DND-41 (cell line): ENCODE results near the gene RPGRIP1L.

Experiments
- ATAC-seq: fragments of 200-7000 bp; cut with Tn5 transposase; 3 replicates; pipeline ENCODE4 v1.9.1; 2021; ENCODE audit warnings: low read depth; ENCODE audit not compliant: insufficient read depth
- DNase-seq: peaks from one replicate; pipeline ENCODE4 v3.0.0-alpha.2; 2020
- H2AFZ ChIP-seq: 2 replicates; pipeline ENCODE4 v1.6.0; 2012; ENCODE audit warnings: low read depth, low read length
- H3K27ac ChIP-seq: 2 replicates; pipeline ENCODE4 v1.5.1; 2012; ENCODE audit warnings: low read length, inconsistent platforms
- H3K27me3 ChIP-seq: fragments of 200-600 bp; sonication (generic); 2 replicates; pipeline ENCODE4 v1.6.0; 2012; ENCODE audit warnings: low read length, mild to moderate bottlenecking, inconsistent platforms; ENCODE audit not compliant: insufficient read depth, poor library complexity
- H3K36me3 ChIP-seq: 2 replicates; pipeline ENCODE4 v1.5.1; 2012; ENCODE audit warnings: low read length, inconsistent platforms; ENCODE audit not compliant: insufficient read depth
- H3K4me1 ChIP-seq: 2 replicates; pipeline ENCODE4 v1.5.1; 2012; ENCODE audit warnings: mild to moderate bottlenecking, low read length; ENCODE audit not compliant: insufficient read depth
- H3K4me2 ChIP-seq: 2 replicates; pipeline ENCODE4 v1.6.0; 2012; ENCODE audit warnings: mild to moderate bottlenecking, moderate library complexity, low read length, inconsistent platforms; ENCODE audit not compliant: insufficient read depth
- H3K4me3 ChIP-seq, 2 experiments: fragments of 200-600 bp in 1 of 2; shearing (Covaris generic) in 1 of 2; 2 replicates each; pipeline ENCODE4 v1.5.1; 2012 to 2016; ENCODE audit warnings: inconsistent platforms in 2 of 2, low read length in 2 of 2, mild to moderate bottlenecking in 2 of 2, low read depth in 1 of 2, moderate library complexity in 1 of 2
- H3K79me2 ChIP-seq: 2 replicates; pipeline ENCODE4 v1.6.0; 2012; ENCODE audit warnings: low read length, inconsistent platforms; ENCODE audit not compliant: insufficient read depth
- H3K9ac ChIP-seq: 2 replicates; pipeline ENCODE4 v1.6.0; 2012; ENCODE audit warnings: low read depth, mild to moderate bottlenecking, inconsistent platforms, low read length, moderate library complexity
- H3K9me3 ChIP-seq: 2 replicates; pipeline ENCODE4 v1.5.1; 2012; ENCODE audit warnings: low read length, moderate library complexity, mild to moderate bottlenecking, inconsistent platforms; ENCODE audit not compliant: insufficient read depth, severe bottlenecking
- H4K20me1 ChIP-seq: 2 replicates; pipeline ENCODE4 v1.6.0; 2012; ENCODE audit warnings: low read length; ENCODE audit not compliant: insufficient read depth
- EZH2 ChIP-seq: IDR thresholded peaks from 3 replicates; pipeline ENCODE4 v1.6.1; 2012; ENCODE audit warnings: borderline replicate concordance, low read depth, mild to moderate bottlenecking, moderate library complexity, low read length, inconsistent platforms; ENCODE audit not compliant: severe bottlenecking
- TF ChIP-seq, protein P1 (sequence below): IDR thresholded peaks from 2 replicates; pipeline ENCODE4 v1.5.1; 2012; ENCODE audit warnings: borderline replicate concordance, low read length, moderate library complexity, mild to moderate bottlenecking; ENCODE audit not compliant: poor library complexity, severe bottlenecking; ENCODE audit errors: extremely low read depth

The RPGRIP1L gene

DNA sequence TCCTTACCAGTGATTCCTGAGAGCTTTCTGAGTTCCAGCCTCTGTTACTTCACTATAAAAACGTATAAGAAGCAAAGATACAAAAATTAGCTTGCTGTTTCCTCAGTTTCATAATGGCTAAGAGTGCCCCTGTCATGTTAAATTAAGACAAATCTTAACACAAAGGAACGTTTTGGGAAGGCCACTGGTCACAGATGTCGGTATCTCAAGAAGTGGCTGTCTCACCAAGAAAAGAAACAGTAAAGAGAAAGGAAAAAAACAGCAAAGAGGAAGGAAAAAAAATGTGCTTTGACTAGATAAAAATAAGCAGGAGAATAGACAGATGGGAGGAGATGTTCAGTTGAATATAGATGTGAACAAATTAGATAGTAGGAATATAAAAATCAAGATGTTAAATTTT, 105.9 kb downstream of the RPGRIP1L start:
- 0 out of 2 replicates have a peak, but pooled peaks cover 5% of the 10 kb centered on the region for H3K36me3 ChIP-seq
- no peaks in the 10 kb centered on the region for H3K27me3 ChIP-seq
- TF ChIP-seq EZH2 = no peak
- TF ChIP-seq, protein P1, sequence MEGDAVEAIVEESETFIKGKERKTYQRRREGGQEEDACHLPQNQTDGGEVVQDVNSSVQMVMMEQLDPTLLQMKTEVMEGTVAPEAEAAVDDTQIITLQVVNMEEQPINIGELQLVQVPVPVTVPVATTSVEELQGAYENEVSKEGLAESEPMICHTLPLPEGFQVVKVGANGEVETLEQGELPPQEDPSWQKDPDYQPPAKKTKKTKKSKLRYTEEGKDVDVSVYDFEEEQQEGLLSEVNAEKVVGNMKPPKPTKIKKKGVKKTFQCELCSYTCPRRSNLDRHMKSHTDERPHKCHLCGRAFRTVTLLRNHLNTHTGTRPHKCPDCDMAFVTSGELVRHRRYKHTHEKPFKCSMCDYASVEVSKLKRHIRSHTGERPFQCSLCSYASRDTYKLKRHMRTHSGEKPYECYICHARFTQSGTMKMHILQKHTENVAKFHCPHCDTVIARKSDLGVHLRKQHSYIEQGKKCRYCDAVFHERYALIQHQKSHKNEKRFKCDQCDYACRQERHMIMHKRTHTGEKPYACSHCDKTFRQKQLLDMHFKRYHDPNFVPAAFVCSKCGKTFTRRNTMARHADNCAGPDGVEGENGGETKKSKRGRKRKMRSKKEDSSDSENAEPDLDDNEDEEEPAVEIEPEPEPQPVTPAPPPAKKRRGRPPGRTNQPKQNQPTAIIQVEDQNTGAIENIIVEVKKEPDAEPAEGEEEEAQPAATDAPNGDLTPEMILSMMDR = no peak
- no peaks in the 10 kb centered on the region for H4K20me1 ChIP-seq
- no peaks in the 10 kb centered on the region for H3K9me3 ChIP-seq
- no peak overlapping the region for H3K4me3 ChIP-seq
- no peak overlapping the region for H3K27ac ChIP-seq
- H3K4me1 ChIP-seq = no peaks in the 10 kb centered on the region
- DNase-seq = no peak
- H3K9ac ChIP-seq = no peak overlapping the region
- H3K79me2 ChIP-seq = no peaks in the 10 kb centered on the region
- no peak for ATAC-seq
- no peak overlapping the region for H2AFZ ChIP-seq
- no peak overlapping the region for H3K4me2 ChIP-seq

DNA sequence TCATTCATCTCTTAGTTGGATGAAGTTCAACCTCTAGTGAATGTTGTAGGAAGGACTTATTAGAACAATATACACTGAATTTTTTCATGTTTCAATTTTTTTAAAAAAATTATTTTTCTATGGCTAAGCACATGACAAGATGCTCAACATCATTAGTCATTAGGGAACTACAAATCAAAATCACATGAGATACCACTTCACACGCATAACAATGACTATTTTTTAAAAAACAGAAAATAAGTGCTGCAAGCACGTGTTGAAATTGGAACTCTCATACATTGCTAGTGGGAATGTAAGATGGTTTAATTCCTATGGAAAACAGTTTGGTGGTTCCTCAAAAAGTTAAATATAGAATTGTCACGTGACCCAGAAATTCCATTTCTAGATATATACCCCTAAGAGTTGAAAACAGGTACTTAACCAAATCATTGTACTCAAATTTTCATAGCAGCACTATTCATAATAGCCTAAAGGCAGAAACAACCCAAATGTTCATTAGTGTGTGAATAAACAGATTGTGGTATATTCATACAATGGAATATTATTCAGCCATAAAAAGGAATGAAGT, 115.5 kb downstream of the RPGRIP1L start:
- Histone ChIP-seq H3K36me3 (no peaks in the 10 kb centered on the region), H3K4me2 (no peak overlapping the region), H3K27me3 (no peaks in the 10 kb centered on the region), H4K20me1 (no peaks in the 10 kb centered on the region), H3K27ac (no peak overlapping the region), H2AFZ (no peak overlapping the region), H3K4me1 (no peaks in the 10 kb centered on the region), H3K9ac (no peak overlapping the region), H3K9me3 (no peaks in the 10 kb centered on the region), H3K4me3 (no peak overlapping the region), H3K79me2 (no peaks in the 10 kb centered on the region)
- ATAC-seq (no peak), DNase-seq (no peak)
- TF ChIP-seq EZH2 = no peak
- TF ChIP-seq, protein P1 = no peak

DNA sequence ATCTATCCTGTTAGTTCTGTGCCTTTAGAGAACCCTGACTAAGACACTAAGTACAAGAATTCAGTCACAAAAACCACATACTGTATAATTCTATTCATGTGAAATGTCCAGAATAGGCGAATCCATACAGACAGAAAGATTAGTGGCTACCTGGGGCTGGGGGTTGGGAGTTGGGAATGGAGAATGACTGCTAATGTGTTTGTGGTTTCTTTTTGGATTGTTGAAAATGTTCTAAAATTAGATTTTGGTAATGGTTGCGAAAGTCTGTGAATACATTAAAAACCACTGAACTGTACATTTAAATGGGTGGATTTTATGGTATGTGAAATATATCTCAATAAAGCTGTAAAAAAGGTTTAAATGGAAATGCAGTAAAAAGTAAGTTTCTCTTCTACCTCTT, 120.3 kb downstream of the RPGRIP1L start:
- no peaks in the 10 kb centered on the region for H3K4me1 ChIP-seq

More for the DNA sequence above, 120.3 kb downstream of the RPGRIP1L start:
- Histone ChIP-seq H3K4me3 (no peak overlapping the region), H3K79me2 (no peaks in the 10 kb centered on the region), H3K9me3 (no peaks in the 10 kb centered on the region), H4K20me1 (no peaks in the 10 kb centered on the region), H3K36me3 (no peaks in the 10 kb centered on the region), H3K9ac (no peak overlapping the region), H3K27ac (no peak overlapping the region), H3K4me2 (no peak overlapping the region), H3K27me3 (no peaks in the 10 kb centered on the region), H2AFZ (no peak overlapping the region)
- no peak for TF ChIP-seq EZH2
- TF ChIP-seq, protein P1 = no peak
- DNase-seq (no peak), ATAC-seq (no peak)
